ENCODE measurements around the gene TTC12.

GRCh38 chr11:113338730-113339129 lies 24.3 kb downstream of the TTC12 start:
- TF ChIP-seq CEBPB (IDR thresholded peaks at IDR 0.05; ENCODE audit: low read depth, low read length) (no peak), SMC3 (IDR thresholded peaks at IDR 0.05; ENCODE audit: low read depth, low read length) (no peak), POLR2A (IDR thresholded peaks at IDR 0.05; ENCODE audit: low read depth, low read length) (no peak), MAFK (IDR thresholded peaks at IDR 0.05; ENCODE audit: low read depth, low read length) (no peak), RAD21 (IDR thresholded peaks at IDR 0.05; ENCODE audit: low read length) (no peak), MAZ (IDR thresholded peaks at IDR 0.05; ENCODE audit: borderline replicate concordance, low read depth, low read length) (no peak)
- TF ChIP-seq, protein P1, sequence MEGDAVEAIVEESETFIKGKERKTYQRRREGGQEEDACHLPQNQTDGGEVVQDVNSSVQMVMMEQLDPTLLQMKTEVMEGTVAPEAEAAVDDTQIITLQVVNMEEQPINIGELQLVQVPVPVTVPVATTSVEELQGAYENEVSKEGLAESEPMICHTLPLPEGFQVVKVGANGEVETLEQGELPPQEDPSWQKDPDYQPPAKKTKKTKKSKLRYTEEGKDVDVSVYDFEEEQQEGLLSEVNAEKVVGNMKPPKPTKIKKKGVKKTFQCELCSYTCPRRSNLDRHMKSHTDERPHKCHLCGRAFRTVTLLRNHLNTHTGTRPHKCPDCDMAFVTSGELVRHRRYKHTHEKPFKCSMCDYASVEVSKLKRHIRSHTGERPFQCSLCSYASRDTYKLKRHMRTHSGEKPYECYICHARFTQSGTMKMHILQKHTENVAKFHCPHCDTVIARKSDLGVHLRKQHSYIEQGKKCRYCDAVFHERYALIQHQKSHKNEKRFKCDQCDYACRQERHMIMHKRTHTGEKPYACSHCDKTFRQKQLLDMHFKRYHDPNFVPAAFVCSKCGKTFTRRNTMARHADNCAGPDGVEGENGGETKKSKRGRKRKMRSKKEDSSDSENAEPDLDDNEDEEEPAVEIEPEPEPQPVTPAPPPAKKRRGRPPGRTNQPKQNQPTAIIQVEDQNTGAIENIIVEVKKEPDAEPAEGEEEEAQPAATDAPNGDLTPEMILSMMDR (conservative IDR thresholded peaks at IDR 0.05; ENCODE audit: low read depth, low read length) = no peak
- TF ChIP-seq, protein P2, sequence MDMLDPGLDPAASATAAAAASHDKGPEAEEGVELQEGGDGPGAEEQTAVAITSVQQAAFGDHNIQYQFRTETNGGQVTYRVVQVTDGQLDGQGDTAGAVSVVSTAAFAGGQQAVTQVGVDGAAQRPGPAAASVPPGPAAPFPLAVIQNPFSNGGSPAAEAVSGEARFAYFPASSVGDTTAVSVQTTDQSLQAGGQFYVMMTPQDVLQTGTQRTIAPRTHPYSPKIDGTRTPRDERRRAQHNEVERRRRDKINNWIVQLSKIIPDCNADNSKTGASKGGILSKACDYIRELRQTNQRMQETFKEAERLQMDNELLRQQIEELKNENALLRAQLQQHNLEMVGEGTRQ (IDR thresholded peaks at IDR 0.05; ENCODE audit: low read depth, low read length) = no peak

Data from IMR-90 (cell line).